BLaER1 (cell line): ENCODE data around the gene PPIE.

Source experiments
- H3K27ac ChIP-seq: shearing (Covaris generic); formaldehyde crosslinking; 2 replicates; pipeline ENCODE4 v1.8.1; 2022
- H3K27me3 ChIP-seq: shearing (Covaris generic); formaldehyde crosslinking; 2 replicates; pipeline ENCODE4 v1.8.1; 2022
- H3K36me3 ChIP-seq: shearing (Covaris generic); formaldehyde crosslinking; 2 replicates; pipeline ENCODE4 v1.8.1; 2022
- H3K4me1 ChIP-seq: shearing (Covaris generic); formaldehyde crosslinking; 2 replicates; pipeline ENCODE4 v1.8.1; 2022
- H3K4me2 ChIP-seq: shearing (Covaris generic); formaldehyde crosslinking; 2 replicates; pipeline ENCODE4 v1.8.1; 2022
- H3K4me3 ChIP-seq: shearing (Covaris generic); formaldehyde crosslinking; 2 replicates; pipeline ENCODE4 v1.8.1; 2022
- H3K9ac ChIP-seq: shearing (Covaris generic); formaldehyde crosslinking; 2 replicates; pipeline ENCODE4 v1.8.1; 2022
- H3K9me3 ChIP-seq: shearing (Covaris generic); formaldehyde crosslinking; 2 replicates; pipeline ENCODE4 v1.8.1; 2022
- H4K20me1 ChIP-seq: shearing (Covaris generic); formaldehyde crosslinking; 2 replicates; pipeline ENCODE4 v1.8.1; 2022
- Cebpa-rat ChIP-seq: shearing (Covaris generic); IDR thresholded peaks from 2 replicates; pipeline ENCODE4 v1.8.1; 2022

The PPIE gene

DNA sequence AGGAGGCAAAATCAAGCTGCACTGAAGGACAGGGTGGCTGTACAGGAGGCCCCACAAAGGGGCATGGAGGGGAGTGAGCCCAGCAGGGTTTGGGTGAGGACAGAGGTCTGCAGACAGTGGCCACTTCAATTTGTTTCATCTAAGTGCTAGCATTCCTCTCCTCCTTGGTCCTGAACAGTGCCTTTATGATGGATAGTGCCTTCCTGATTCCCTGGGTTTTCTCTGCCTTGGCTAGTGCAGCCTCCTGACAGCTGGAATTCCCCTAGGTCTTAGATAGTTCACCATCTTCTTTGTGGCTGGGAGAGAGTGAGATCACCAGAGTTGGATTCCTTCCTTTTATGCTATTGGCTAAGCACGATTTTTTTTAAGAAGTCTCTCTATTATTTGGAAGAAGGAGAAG is 43.7 kb upstream of the PPIE start:
- no peaks in the 10 kb centered on the region for H3K36me3 ChIP-seq
- H3K27ac ChIP-seq = no peak overlapping the region
- TF ChIP-seq Cebpa-rat = no peak
- 0 out of 2 replicates have a peak, but pooled peaks cover 6% of the 10 kb centered on the region for H4K20me1 ChIP-seq
- peaks cover 12% of the 10 kb centered on the region for H3K4me1 ChIP-seq
- H3K4me2 ChIP-seq = no peak overlapping the region
- H3K27me3 ChIP-seq = peaks cover 24% of the 10 kb centered on the region; the same call in 1 of the 2 replicates
- H3K9ac ChIP-seq = no peak overlapping the region
- H3K4me3 ChIP-seq = no peak overlapping the region
- no peaks in the 10 kb centered on the region for H3K9me3 ChIP-seq

DNA sequence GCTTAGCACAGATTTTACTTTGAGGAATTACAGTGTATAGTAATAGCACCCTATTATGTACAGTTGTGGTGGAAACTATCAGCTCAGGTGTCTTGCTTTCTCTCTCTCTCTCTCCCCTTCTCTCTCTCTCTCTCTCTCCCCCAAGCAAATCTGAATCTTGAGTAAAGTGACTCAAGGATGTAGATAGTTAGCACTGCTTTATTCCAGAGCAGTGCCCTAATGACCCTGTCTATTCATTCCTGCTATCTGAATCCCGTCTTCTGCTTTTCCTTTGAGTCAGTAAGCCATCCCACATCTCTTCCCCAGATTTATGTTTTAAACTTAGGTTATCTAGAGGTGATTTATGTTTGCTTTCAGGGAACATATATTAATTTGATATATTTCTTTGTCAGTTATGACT is 42.2 kb upstream of the PPIE start:
- Histone ChIP-seq H3K27me3 (peaks cover 11% of the 10 kb centered on the region; the same call in 1 of the 2 replicates), H3K36me3 (no peaks in the 10 kb centered on the region), H3K9ac (no peak overlapping the region), H4K20me1 (no peaks in the 10 kb centered on the region), H3K4me1 (0 out of 2 replicates have a peak, but pooled peaks cover 4% of the 10 kb centered on the region), H3K4me2 (no peak overlapping the region), H3K27ac (no peak overlapping the region), H3K9me3 (no peaks in the 10 kb centered on the region), H3K4me3 (no peak overlapping the region)
- no peak for TF ChIP-seq Cebpa-rat

DNA sequence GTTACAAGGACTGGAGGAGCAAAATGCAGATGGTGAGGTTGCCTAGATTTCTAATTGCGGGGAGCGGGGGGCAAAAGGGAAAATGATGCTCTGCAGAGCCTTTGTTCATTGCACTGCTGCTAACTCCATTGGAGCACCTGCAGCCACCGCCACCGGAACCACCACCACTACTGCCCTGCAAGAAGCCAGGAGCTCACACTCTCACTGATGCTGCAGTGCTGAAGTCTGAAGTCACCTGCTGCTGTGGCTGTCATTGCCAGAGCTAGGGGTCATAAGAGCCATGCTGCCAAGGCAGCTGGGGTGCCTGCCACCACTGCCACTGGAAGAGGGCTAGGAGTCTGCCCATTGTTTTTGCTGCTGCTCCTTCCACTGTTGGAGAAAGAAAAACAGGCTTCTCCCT is 40.1 kb upstream of the PPIE start:
- no peak for TF ChIP-seq Cebpa-rat
- Histone ChIP-seq H3K9ac (no peak overlapping the region), H3K27ac (no peak overlapping the region), H3K27me3 (no peaks in the 10 kb centered on the region), H3K9me3 (no peaks in the 10 kb centered on the region), H3K4me3 (no peak overlapping the region), H4K20me1 (no peaks in the 10 kb centered on the region), H3K4me1 (no peaks in the 10 kb centered on the region), H3K36me3 (no peaks in the 10 kb centered on the region), H3K4me2 (no peak overlapping the region)

DNA sequence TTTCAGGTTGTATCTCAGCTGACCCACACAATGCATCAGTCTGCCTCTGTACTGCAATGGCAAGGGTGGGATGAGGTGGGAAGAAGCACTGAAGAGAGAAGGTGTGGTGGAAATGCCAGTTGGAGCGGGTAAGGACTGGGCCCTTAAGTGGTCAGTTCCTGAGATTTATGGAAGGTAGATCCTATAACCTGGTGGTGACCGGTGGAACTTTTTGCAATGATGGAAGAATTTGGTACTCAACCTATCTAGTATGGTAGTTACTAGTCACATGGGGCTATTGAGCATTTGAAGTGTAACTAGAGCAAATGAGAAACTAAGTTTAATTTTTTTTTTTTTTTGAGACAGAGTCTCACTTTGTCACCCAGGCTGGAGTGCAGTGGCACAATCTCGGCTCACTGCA is 39.3 kb upstream of the PPIE start:
- Histone ChIP-seq H3K27me3 (no peaks in the 10 kb centered on the region), H3K4me2 (no peak overlapping the region), H3K9ac (no peak overlapping the region), H3K27ac (no peak overlapping the region), H3K4me3 (no peak overlapping the region), H3K36me3 (no peaks in the 10 kb centered on the region), H3K9me3 (no peaks in the 10 kb centered on the region), H4K20me1 (no peaks in the 10 kb centered on the region), H3K4me1 (no peaks in the 10 kb centered on the region)
- TF ChIP-seq Cebpa-rat = no peak

DNA sequence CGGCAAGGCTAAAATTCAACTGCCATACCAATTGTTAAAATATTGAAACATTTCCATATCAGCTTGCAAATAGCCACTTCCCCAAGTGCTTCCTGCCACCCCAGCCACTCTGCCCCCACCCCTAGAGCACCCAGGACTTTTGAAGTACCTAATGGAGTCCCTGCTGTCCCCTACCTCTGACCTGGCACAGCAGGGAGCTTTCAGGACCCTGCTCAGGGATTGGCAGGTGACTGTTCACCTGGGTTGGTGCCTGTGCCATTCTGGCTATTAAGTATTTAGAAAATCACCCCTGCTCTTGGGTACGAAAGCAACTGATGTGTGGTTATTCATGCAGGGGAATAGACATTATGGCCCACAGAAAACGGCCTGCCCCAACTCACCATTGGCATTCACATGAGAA is 38.3 kb upstream of the PPIE start:
- no peak for TF ChIP-seq Cebpa-rat
- H4K20me1 ChIP-seq = no peaks in the 10 kb centered on the region
- no peak overlapping the region for H3K27ac ChIP-seq
- H3K4me2 ChIP-seq = no peak overlapping the region
- no peaks in the 10 kb centered on the region for H3K27me3 ChIP-seq
- H3K9me3 ChIP-seq = no peaks in the 10 kb centered on the region
- no peak overlapping the region for H3K4me3 ChIP-seq
- no peak overlapping the region for H3K9ac ChIP-seq
- H3K36me3 ChIP-seq = no peaks in the 10 kb centered on the region
- peaks cover 3% of the 10 kb centered on the region; the same call in 1 of the 2 replicates for H3K4me1 ChIP-seq

DNA sequence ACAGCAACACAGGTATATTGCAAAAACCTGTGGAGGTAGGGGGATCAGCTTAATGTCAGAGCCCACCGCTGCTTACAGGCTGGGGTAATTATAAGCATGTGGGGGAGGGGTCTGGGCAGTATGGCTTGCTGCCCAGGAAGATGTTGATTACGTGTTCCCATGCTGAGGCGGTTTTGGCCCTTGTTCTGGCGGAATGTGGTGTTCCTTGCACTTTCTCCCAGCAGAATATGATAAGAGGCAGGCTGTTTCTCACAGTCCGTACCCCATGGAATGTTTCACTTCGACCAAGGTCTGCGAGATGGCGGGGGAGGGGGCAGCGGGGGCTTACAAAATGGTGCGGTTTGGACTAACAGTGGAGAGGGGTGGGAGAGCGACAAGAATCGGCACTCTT is 37.6 kb upstream of the PPIE start:
- no peaks in the 10 kb centered on the region for H3K27me3 ChIP-seq
- no peak overlapping the region for H3K4me3 ChIP-seq
- no peak overlapping the region for H3K4me2 ChIP-seq

DNA sequence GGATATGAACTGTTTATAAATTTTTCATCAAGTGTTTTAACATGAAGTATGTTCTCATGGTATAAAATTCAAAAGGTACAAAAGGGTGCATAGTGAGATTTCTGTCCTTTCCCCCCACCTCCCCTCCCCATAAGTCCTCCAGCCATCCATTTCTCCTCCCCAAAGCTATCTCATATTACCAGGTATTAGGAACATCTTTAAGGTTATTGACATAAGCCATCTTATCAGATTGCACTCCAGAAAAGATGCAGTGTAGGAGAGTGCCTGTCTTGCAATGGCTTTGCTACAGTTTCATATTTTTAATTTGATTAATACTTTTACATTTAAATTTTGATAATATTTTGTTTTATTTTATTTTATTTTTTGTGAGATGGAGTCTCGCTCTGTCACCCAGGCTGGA is 33.9 kb upstream of the PPIE start:
- TF ChIP-seq Cebpa-rat = no peak
- H3K27me3 ChIP-seq = no peaks in the 10 kb centered on the region
- no peak overlapping the region for H3K9ac ChIP-seq
- H3K9me3 ChIP-seq = no peaks in the 10 kb centered on the region
- no peak overlapping the region for H3K27ac ChIP-seq
- no peaks in the 10 kb centered on the region for H4K20me1 ChIP-seq
- no peak overlapping the region for H3K4me3 ChIP-seq
- no peak overlapping the region for H3K4me2 ChIP-seq
- H3K4me1 ChIP-seq = peaks cover 20% of the 10 kb centered on the region
- H3K36me3 ChIP-seq = no peaks in the 10 kb centered on the region

More for the DNA sequence above, 37.6 kb upstream of the PPIE start:
- peaks cover 10% of the 10 kb centered on the region for H3K4me1 ChIP-seq
- H4K20me1 ChIP-seq = no peaks in the 10 kb centered on the region
- H3K9me3 ChIP-seq = no peaks in the 10 kb centered on the region
- H3K27ac ChIP-seq = no peak overlapping the region
- H3K9ac ChIP-seq = no peak overlapping the region
- no peaks in the 10 kb centered on the region for H3K36me3 ChIP-seq
- TF ChIP-seq Cebpa-rat = no peak

DNA sequence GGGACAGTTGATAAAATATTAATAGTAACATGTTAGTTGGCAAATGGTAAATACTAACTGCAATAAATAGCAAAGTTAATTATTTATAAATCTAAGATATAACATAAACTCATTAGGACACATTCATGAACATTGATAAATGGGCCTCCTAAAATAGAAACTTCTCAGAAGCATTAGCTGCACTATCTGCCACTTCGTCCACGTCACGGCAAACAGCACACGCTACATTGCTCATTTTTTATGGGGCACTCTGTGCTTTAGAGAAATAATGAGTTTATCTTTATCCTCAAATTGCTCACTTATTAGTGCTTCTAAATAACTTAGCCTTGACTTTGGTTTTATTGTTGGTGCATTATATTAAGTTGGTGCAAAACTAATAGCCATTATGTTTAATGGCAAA is 31.2 kb upstream of the PPIE start:
- Histone ChIP-seq H3K27me3 (no peaks in the 10 kb centered on the region), H3K4me1 (peaks cover 20% of the 10 kb centered on the region), H3K9ac (no peak overlapping the region)

DNA sequence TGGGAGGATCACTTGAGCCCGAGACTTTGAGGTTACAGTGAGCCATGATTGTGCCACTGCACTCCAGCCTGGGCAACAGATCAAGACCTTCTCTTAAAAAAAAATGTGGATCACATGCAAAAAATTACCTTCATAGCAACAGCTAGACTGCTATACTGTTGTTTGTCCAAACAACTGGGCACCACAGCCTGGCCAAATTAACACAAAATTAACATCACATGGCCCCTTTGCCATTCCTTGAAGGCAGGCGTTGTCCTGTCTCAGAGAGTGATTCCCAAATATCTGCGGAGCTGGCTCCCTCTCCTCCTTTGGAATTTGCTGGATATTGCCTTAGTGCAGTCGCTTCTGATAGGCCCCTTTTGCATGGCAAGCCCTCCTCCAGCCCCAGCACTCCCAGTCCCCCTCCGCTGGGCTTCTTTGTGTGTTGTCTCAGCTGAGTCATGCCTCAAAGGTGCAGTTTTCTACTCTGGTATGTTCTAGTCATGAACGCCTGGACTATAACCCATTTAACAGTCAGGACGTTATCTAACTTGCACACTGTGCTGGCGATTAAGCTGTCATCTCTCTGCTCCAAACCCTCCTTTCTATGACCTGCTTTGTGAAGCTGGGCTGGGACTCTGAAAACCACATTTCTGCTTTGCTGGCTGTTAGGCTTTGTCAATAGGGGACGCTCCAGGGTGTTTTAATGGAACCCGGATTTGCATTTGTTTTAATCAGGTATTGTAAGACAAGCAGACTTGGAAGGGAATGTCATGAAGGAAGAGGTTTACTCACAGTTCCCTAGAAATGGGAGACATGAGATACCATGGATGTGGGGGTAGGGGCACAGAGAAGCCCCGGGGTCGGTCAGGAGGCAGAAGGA is 27.3 kb upstream of the PPIE start:
- TF ChIP-seq Cebpa-rat = no peak
- Histone ChIP-seq H3K27ac (no peak overlapping the region), H3K36me3 (no peaks in the 10 kb centered on the region), H3K9ac (no peak overlapping the region), H3K4me2 (no peak overlapping the region), H4K20me1 (no peaks in the 10 kb centered on the region), H3K4me1 (peaks cover 13% of the 10 kb centered on the region), H3K9me3 (no peaks in the 10 kb centered on the region), H3K4me3 (no peak overlapping the region), H3K27me3 (no peaks in the 10 kb centered on the region)

More for the DNA sequence above, 31.2 kb upstream of the PPIE start:
- Histone ChIP-seq H3K9me3 (no peaks in the 10 kb centered on the region), H4K20me1 (no peaks in the 10 kb centered on the region), H3K4me2 (no peak overlapping the region), H3K36me3 (no peaks in the 10 kb centered on the region), H3K27ac (no peak overlapping the region), H3K4me3 (no peak overlapping the region)
- TF ChIP-seq Cebpa-rat = no peak

DNA sequence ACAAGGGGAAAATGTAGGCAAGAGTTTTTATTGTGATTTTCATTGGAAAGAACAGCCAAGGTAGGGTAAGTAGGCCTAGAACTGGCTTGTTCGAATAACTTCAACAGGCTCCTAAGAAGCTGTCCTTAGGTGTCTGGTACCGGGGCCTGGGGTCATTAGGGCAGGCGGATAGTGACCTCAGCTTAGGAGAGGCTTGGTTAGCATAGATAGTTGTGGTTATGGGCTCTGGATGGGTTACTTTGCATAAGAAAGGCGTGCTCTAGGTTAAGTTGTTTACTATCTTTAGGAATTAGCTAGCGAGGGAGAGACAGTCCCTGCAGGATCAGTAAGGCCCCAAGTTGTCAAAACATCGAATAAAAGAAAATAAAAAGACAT is 26.7 kb upstream of the PPIE start:
- no peak overlapping the region for H3K4me3 ChIP-seq
- TF ChIP-seq Cebpa-rat = no peak
- H3K4me2 ChIP-seq = no peak overlapping the region
- H3K4me1 ChIP-seq = peaks cover 7% of the 10 kb centered on the region
- H3K27me3 ChIP-seq = no peaks in the 10 kb centered on the region
- no peaks in the 10 kb centered on the region for H4K20me1 ChIP-seq
- no peak overlapping the region for H3K27ac ChIP-seq
- no peaks in the 10 kb centered on the region for H3K9me3 ChIP-seq
- H3K9ac ChIP-seq = no peak overlapping the region
- no peaks in the 10 kb centered on the region for H3K36me3 ChIP-seq
